Lower leg skin (tissue), 4 donors: ENCODE results near the gene SSUH2. TPM values are rescaled to one million over a fixed set of nuclear protein-coding genes. Genes with fewer than 3 reads are reported as not detected.

ENCODE experiments used
- DNase-seq, 2 donors: peaks; one replicate each; pipeline ENCODE4 v3.0.0-alpha.2; 2019; ENCODE audit warnings: low spot score in 2 of 2
- H3K4me3 ChIP-seq: fragments of 200-600 bp; sonication (generic); 2 replicates; pipeline ENCODE4 v1.5.1; 2017; ENCODE audit warnings: mild to moderate bottlenecking, low read depth; ENCODE audit not compliant: poor library complexity, severe bottlenecking
- POLR2A ChIP-seq, 2 donors: fragments of 450-650 bp; IDR thresholded peaks; one replicate each; pipeline ENCODE4 v1.6.1; 2016 to 2017; ENCODE audit warnings: antibody characterized with exemption in 2 of 2, mild to moderate bottlenecking in 1 of 2, moderate library complexity in 1 of 2
- WGBS, 2 donors: methylation state at CpG; one replicate each; pipeline ENCODE4 v1.1.5; 2018; 5-methylcytosine and 5-hydroxymethylcytosine counted together
- intact Hi-C: fragments of 100-400 bp; cut with DNase I; formaldehyde crosslinking; loops from one replicate; pipeline ENCODE4 v1.15.0; 2023; ENCODE audit warnings: low total_unique reads
- total RNA-seq, 4 donors: library from RNA; depleted of rRNA; stranded (reverse); fragments of >200 nt; gene quantifications; one replicate each; pipeline ENCODE4 v1.1.0, GENCODE V29; 2016
- TF ChIP-seq, protein P1 (sequence below), 3 donors: fragments of 450-650 bp; IDR thresholded peaks; one replicate each; pipeline ENCODE4 v1.5.1; 2016; ENCODE audit warnings: antibody characterized with exemption in 3 of 3, mild to moderate bottlenecking in 3 of 3, moderate library complexity in 2 of 3

The SSUH2 gene
- total RNA-seq, 4 donors from 2014 or later: 0.52 to 0.76 TPM; not detected in 2

GRCh38 chr3:8625991-8626390 lies 18.6 kb downstream of the SSUH2 start:
- intact Hi-C loops: no loop called here
- no peak overlapping the region for H3K4me3 ChIP-seq
- TF ChIP-seq, protein P1, sequence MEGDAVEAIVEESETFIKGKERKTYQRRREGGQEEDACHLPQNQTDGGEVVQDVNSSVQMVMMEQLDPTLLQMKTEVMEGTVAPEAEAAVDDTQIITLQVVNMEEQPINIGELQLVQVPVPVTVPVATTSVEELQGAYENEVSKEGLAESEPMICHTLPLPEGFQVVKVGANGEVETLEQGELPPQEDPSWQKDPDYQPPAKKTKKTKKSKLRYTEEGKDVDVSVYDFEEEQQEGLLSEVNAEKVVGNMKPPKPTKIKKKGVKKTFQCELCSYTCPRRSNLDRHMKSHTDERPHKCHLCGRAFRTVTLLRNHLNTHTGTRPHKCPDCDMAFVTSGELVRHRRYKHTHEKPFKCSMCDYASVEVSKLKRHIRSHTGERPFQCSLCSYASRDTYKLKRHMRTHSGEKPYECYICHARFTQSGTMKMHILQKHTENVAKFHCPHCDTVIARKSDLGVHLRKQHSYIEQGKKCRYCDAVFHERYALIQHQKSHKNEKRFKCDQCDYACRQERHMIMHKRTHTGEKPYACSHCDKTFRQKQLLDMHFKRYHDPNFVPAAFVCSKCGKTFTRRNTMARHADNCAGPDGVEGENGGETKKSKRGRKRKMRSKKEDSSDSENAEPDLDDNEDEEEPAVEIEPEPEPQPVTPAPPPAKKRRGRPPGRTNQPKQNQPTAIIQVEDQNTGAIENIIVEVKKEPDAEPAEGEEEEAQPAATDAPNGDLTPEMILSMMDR (IDR thresholded peaks at IDR 0.05): no peak
- TF ChIP-seq POLR2A (IDR thresholded peaks at IDR 0.05): no peak
- DNase-seq: no peak
- 80 to 94% methylated on average over 3 of the region's 3 CpGs for WGBS, 2 donors

GRCh38 chr3:8624612-8625011 lies 20.0 kb downstream of the SSUH2 start:
- TF ChIP-seq, protein P1 (IDR thresholded peaks at IDR 0.05): no peak
- no peak for TF ChIP-seq POLR2A (IDR thresholded peaks at IDR 0.05)
- WGBS, 2 donors: 94 to 96% methylated on average over 7 of the region's 7 CpGs
- no peak for DNase-seq
- H3K4me3 ChIP-seq: no peak overlapping the region
- intact Hi-C loops: loop anchor here (5.0 kb wide), 1 partner anchor 182 kb away; no protein-coding TSS in a partner anchor

- 85 to 90% methylated on average over 14 of the region's 14 CpGs for WGBS, 2 donors
- no peak overlapping the region for H3K4me3 ChIP-seq
- no peak for TF ChIP-seq POLR2A (IDR thresholded peaks at IDR 0.05)
- TF ChIP-seq, protein P1 (IDR thresholded peaks at IDR 0.05): no peak
- no peak for DNase-seq
- intact Hi-C loops: loop anchor here (5.0 kb wide), 1 partner anchor 181 kb away; no protein-coding TSS in a partner anchor
These were observed 20.9 kb downstream of the SSUH2 start for GRCh38 chr3:8623741-8624140.

DNA sequence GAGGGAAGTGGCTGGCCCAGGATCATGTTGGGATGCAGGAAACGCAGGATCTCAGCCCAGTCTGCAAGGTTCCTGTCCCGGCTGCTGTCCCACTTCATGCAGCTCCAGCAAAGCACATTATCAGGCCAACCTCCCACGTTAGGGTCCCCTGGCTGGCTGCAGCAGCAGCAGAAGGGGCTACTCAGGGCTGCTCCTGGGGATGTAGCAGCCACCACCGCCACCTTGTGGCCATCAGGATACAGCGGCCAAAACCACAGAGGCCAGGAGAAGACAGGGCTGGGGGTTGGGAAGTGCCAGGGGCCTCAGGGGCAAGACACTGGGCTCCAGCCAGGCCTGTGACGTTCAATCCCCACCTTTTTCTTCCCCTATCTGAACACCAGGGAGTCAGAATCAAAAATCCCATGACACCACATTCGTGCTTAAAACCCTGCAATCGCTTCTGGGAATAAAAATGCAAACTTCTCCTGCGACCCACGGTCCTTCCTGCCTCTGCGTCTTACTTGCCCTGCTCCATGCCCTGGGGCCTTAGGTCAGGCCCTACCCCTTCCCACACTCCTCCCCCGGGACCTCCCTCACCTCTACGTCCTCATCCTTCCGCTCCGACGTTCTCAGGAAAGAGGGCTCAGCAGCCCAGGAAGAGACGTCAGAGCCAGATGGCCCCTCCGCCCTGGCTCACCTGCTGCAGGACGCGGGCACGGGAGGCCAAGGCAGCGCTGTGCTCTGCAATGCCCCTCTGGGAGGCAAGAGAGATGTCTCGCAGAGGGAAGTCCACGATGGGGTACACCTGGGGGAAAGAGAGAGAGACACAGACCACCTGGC lies 21.5 kb downstream of the SSUH2 start:
- TF ChIP-seq, protein P1 (IDR thresholded peaks at IDR 0.05): peak in 1 of 3 donors; percentile 85
- TF ChIP-seq POLR2A (IDR thresholded peaks at IDR 0.05): no peak
- 20 to 30% methylated on average over 24 of the region's 24 CpGs for WGBS, 2 donors
- DNase-seq: peak; percentile 63 to 93
- intact Hi-C loops: loop anchor here (5.0 kb wide), 1 partner anchor 181 kb away; no protein-coding TSS in a partner anchor
- no peak overlapping the region for H3K4me3 ChIP-seq

DNA sequence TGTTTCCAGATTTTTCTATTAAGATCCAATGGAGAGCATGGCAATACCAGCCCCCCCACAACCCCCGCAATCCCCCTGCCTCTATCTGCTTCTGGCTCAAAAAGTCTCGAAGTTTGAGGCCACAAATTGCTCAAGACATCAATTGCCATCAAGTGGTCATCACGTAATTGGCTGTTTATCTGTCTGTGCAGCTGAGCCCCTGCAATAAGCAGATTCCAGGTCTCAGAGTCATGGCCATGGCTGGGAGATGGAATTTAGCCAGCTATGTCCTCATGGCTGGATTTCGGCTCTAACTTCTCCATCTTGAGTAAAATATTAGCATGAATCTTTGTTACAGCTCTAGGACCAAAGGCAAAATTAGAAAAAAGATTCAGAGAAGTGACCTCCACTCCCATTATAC lies 22.7 kb downstream of the SSUH2 start:
- TF ChIP-seq, protein P1 (IDR thresholded peaks at IDR 0.05): no peak
- no peak for TF ChIP-seq POLR2A (IDR thresholded peaks at IDR 0.05)
- no peak for DNase-seq
- no peak overlapping the region for H3K4me3 ChIP-seq
- intact Hi-C loops: loop anchor here (5.0 kb wide), 1 partner anchor 180 kb away; no protein-coding TSS in a partner anchor
- WGBS, 2 donors: 82 to 83% methylated on average over 4 of the region's 4 CpGs
